Activated CD4-positive, alpha-beta T cell treated with anti-CD3 and anti-CD28 coated beads for 36 hours (primary cell): Measurements from ENCODE around the gene LEPR. TPM values are rescaled to one million over a fixed set of nuclear protein-coding genes. Genes with fewer than 3 reads are reported as not detected.
"Not testable (repeated sequence)": the region's sequence is repeated elsewhere in the genome, so short reads cannot be mapped to it uniquely, and the experiment has no call there.

ENCODE experiments used
- ATAC-seq: fragments of 200-7000 bp; cut with Tn5 transposase; one replicate; pipeline ENCODE4 v1.10.0; 2021; ENCODE audit warnings: mild to moderate bottlenecking, moderate library complexity
- CTCF ChIA-PET: fragments of 350-600 bp; sonication (Branson Sonifier 250); formaldehyde crosslinking; loops from one replicate; lab custom pipeline; 2021; ENCODE audit warnings: antibody characterized with exemption; lab: Charles Lee
- POLR2A ChIA-PET: fragments of 350-600 bp; sonication (Branson Sonifier 250); formaldehyde crosslinking; loops from one replicate; lab custom pipeline; 2021; ENCODE audit warnings: antibody characterized with exemption, inconsistent platforms; lab: Charles Lee
- DNase-seq: peaks from one replicate; pipeline ENCODE4 v3.0.0-alpha.2; 2020
- H3K27ac Mint-ChIP-seq: one replicate; pipeline ENCODE4 v1.8.0; 2021; ENCODE audit warnings: mixed read lengths
- H3K27me3 Mint-ChIP-seq: one replicate; pipeline ENCODE4 v1.8.0; 2021; ENCODE audit warnings: mixed read lengths
- H3K36me3 Mint-ChIP-seq: one replicate; pipeline ENCODE4 v1.8.0; 2021; ENCODE audit warnings: low read depth, mixed read lengths
- H3K4me1 Mint-ChIP-seq: one replicate; pipeline ENCODE4 v1.8.0; 2021; ENCODE audit warnings: mixed read lengths
- H3K4me3 Mint-ChIP-seq: one replicate; pipeline ENCODE4 v1.8.0; 2021; ENCODE audit warnings: mild to moderate bottlenecking, moderate library complexity, mixed read lengths
- H3K9me3 Mint-ChIP-seq: one replicate; pipeline ENCODE4 v1.8.0; 2021; ENCODE audit warnings: low read depth, mixed read lengths
- intact Hi-C, 2 experiments: fragments of 100-400 bp; cut with DNase I in 1 of 2; cut with micrococcal nuclease in 1 of 2; formaldehyde crosslinking; loops; one replicate each; pipeline versions ENCODE4 v1.14.2 to v1.15.1; 2022 to 2024; cut with DNase I, micrococcal nuclease
- total RNA-seq, 2 experiments: library from RNA; stranded (reverse); gene quantifications; one replicate each; pipeline ENCODE4 v1.2.3, GENCODE V29; 2021

LEPR gene
- total RNA-seq, 2 experiments from 2014 or later, result 2.7 to 3.7 TPM

- intact Hi-C loops, result no loop called here
- POLR2A ChIA-PET, result no interaction called here
These were observed 19.9 kb downstream of the LEPR start for GRCh38 chr1:65440322-65440900.

GRCh38 chr1:65440915-65441314 is 20.4 kb downstream of the LEPR start:
- intact Hi-C loops, result no loop called here
- DNase-seq, result no peak
- POLR2A ChIA-PET, result interaction anchor here (0.7 kb wide), 1 partner anchor 474 kb away, joined by 3 read pairs; no protein-coding TSS in a partner anchor
- no peak overlapping the region for H3K27ac Mint-ChIP-seq
- no peak overlapping the region for H3K4me3 Mint-ChIP-seq
- no peaks in the 10 kb centered on the region for H3K27me3 Mint-ChIP-seq
- no peaks in the 10 kb centered on the region for H3K4me1 Mint-ChIP-seq
- no peaks in the 10 kb centered on the region for H3K9me3 Mint-ChIP-seq
- H3K36me3 Mint-ChIP-seq, result no peaks in the 10 kb centered on the region
- CTCF ChIA-PET, result interaction anchor here (0.8 kb wide), 1 partner anchor 9 kb away, joined by 3 read pairs; no protein-coding TSS in a partner anchor
- no peak for ATAC-seq

More at GRCh38 chr1:65440322-65440900, 19.9 kb downstream of the LEPR start:
- DNase-seq (no peak), ATAC-seq (no peak)
- CTCF ChIA-PET, result interaction anchor here (0.8 kb wide), 1 partner anchor 9 kb away, joined by 3 read pairs; no protein-coding TSS in a partner anchor
- no peaks in the 10 kb centered on the region for H3K36me3 Mint-ChIP-seq
- no peaks in the 10 kb centered on the region for H3K9me3 Mint-ChIP-seq
- H3K4me1 Mint-ChIP-seq, result no peaks in the 10 kb centered on the region
- no peak overlapping the region for H3K27ac Mint-ChIP-seq
- H3K4me3 Mint-ChIP-seq, result no peak overlapping the region
- H3K27me3 Mint-ChIP-seq, result no peaks in the 10 kb centered on the region

GRCh38 chr1:65441464-65441863 is 21.0 kb downstream of the LEPR start:
- Mint-ChIP-seq H3K27me3 (no peaks in the 10 kb centered on the region), H3K4me3 (no peak overlapping the region), H3K36me3 (no peaks in the 10 kb centered on the region), H3K9me3 (no peaks in the 10 kb centered on the region), H3K27ac (no peak overlapping the region), H3K4me1 (no peaks in the 10 kb centered on the region)
- ATAC-seq (no peak), DNase-seq (no peak)
- intact Hi-C loops, result no loop called here
- CTCF ChIA-PET, result no interaction called here
- POLR2A ChIA-PET, result interaction anchor here (0.7 kb wide), 1 partner anchor 475 kb away, joined by 3 read pairs; no protein-coding TSS in a partner anchor

GRCh38 chr1:65442442-65442841 is 22.0 kb downstream of the LEPR start:
- Mint-ChIP-seq H3K27me3 (no peaks in the 10 kb centered on the region), H3K36me3 (no peaks in the 10 kb centered on the region), H3K4me1 (no peaks in the 10 kb centered on the region), H3K27ac (no peak overlapping the region), H3K9me3 (no peaks in the 10 kb centered on the region), H3K4me3 (no peak overlapping the region)
- POLR2A ChIA-PET, result no interaction called here
- CTCF ChIA-PET, result no interaction called here
- intact Hi-C loops, result no loop called here
- DNase-seq (no peak), ATAC-seq (no peak)

GRCh38 chr1:65443647-65444046 is 23.2 kb downstream of the LEPR start:
- no peaks in the 10 kb centered on the region for H3K27me3 Mint-ChIP-seq
- CTCF ChIA-PET, result no interaction called here
- no peaks in the 10 kb centered on the region for H3K36me3 Mint-ChIP-seq
- no peak overlapping the region for H3K27ac Mint-ChIP-seq
- no peak for ATAC-seq
- POLR2A ChIA-PET, result no interaction called here
- no peaks in the 10 kb centered on the region for H3K9me3 Mint-ChIP-seq
- H3K4me1 Mint-ChIP-seq, result no peaks in the 10 kb centered on the region
- H3K4me3 Mint-ChIP-seq, result no peak overlapping the region
- intact Hi-C loops, result no loop called here
- no peak for DNase-seq

GRCh38 chr1:65444128-65444640 is 23.7 kb downstream of the LEPR start:
- no peaks in the 10 kb centered on the region for H3K36me3 Mint-ChIP-seq
- no peak overlapping the region for H3K27ac Mint-ChIP-seq
- DNase-seq (no peak), ATAC-seq (no peak)
- intact Hi-C loops, result no loop called here
- H3K4me3 Mint-ChIP-seq, result no peak overlapping the region
- no peaks in the 10 kb centered on the region for H3K27me3 Mint-ChIP-seq
- ChIA-PET POLR2A (no interaction called here), CTCF (no interaction called here)
- no peaks in the 10 kb centered on the region for H3K4me1 Mint-ChIP-seq
- H3K9me3 Mint-ChIP-seq, result no peaks in the 10 kb centered on the region

- Mint-ChIP-seq H3K36me3 (no peaks in the 10 kb centered on the region), H3K27ac (no peak overlapping the region)
These were observed 25.4 kb downstream of the LEPR start for GRCh38 chr1:65445837-65446236.

GRCh38 chr1:65449214-65449823 is 28.9 kb downstream of the LEPR start:
- intact Hi-C loops, result no loop called here
- no peak overlapping the region for H3K27ac Mint-ChIP-seq
- DNase-seq, result no peak
- POLR2A ChIA-PET, result no interaction called here
- no peaks in the 10 kb centered on the region for H3K27me3 Mint-ChIP-seq
- no peaks in the 10 kb centered on the region for H3K9me3 Mint-ChIP-seq
- H3K36me3 Mint-ChIP-seq, result no peaks in the 10 kb centered on the region
- no peaks in the 10 kb centered on the region for H3K4me1 Mint-ChIP-seq
- H3K4me3 Mint-ChIP-seq, result no peak overlapping the region
- CTCF ChIA-PET, result interaction anchor here (0.7 to 1.1 kb wide), 2 partner anchors 32 to 507 kb away, joined by 3 to 4 read pairs; no protein-coding TSS in a partner anchor
- ATAC-seq, result no peak

More at GRCh38 chr1:65445837-65446236, 25.4 kb downstream of the LEPR start:
- Mint-ChIP-seq H3K9me3 (no peaks in the 10 kb centered on the region), H3K27me3 (no peaks in the 10 kb centered on the region), H3K4me1 (no peaks in the 10 kb centered on the region), H3K4me3 (no peak overlapping the region)
- intact Hi-C loops, result no loop called here
- DNase-seq (no peak), ATAC-seq (no peak)
- ChIA-PET CTCF (no interaction called here), POLR2A (no interaction called here)

- DNase-seq, H3K36me3 Mint-ChIP-seq, H3K4me3 Mint-ChIP-seq, ATAC-seq, POLR2A ChIA-PET, CTCF ChIA-PET, H3K27ac Mint-ChIP-seq, H3K27me3 Mint-ChIP-seq, intact Hi-C loops, H3K9me3 Mint-ChIP-seq: not testable (repeated sequence)
- peaks cover 17% of the 10 kb centered on the region for H3K4me1 Mint-ChIP-seq
These were observed 35.2 kb downstream of the LEPR start for GRCh38 chr1:65455678-65456077.

- ATAC-seq, result no peak
These were observed 36.0 kb downstream of the LEPR start for GRCh38 chr1:65456481-65456880.

GRCh38 chr1:65457868-65458267 is 37.4 kb downstream of the LEPR start:
- peaks cover 6% of the 10 kb centered on the region for H3K36me3 Mint-ChIP-seq
- intact Hi-C loops, result no loop called here
- peaks cover 8% of the 10 kb centered on the region for H3K9me3 Mint-ChIP-seq
- CTCF ChIA-PET, result interaction anchor here (0.6 to 1.4 kb wide), 3 partner anchors 10 to 242 kb away, joined by 3 to 4 read pairs (median 3); no protein-coding TSS in a partner anchor
- H3K4me1 Mint-ChIP-seq, result peaks cover 17% of the 10 kb centered on the region
- H3K27ac Mint-ChIP-seq, result no peak overlapping the region
- no peaks in the 10 kb centered on the region for H3K27me3 Mint-ChIP-seq
- DNase-seq, result no peak
- POLR2A ChIA-PET, result no interaction called here
- no peak for ATAC-seq
- no peak overlapping the region for H3K4me3 Mint-ChIP-seq

More at GRCh38 chr1:65456481-65456880, 36.0 kb downstream of the LEPR start:
- POLR2A ChIA-PET, result no interaction called here
- no peak for DNase-seq
- CTCF ChIA-PET, result no interaction called here
- Mint-ChIP-seq H3K4me3 (no peak overlapping the region), H3K27me3 (no peaks in the 10 kb centered on the region), H3K4me1 (peaks cover 17% of the 10 kb centered on the region), H3K9me3 (peaks cover 8% of the 10 kb centered on the region), H3K36me3 (peaks cover 6% of the 10 kb centered on the region), H3K27ac (no peak overlapping the region)
- intact Hi-C loops, result no loop called here
